Endothelial cell of umbilical vein (primary cell): Measurements from ENCODE around the gene PKN1. TPM values are rescaled to one million over a fixed set of nuclear protein-coding genes. Genes with fewer than 3 reads are reported as not detected.

Source experiments
- BruUV-seq: library from RNA; stranded (reverse); fragments of 400-500 nt; replicated peaks from 2 replicates; lab custom pipeline; 2021; lab: Mats Ljungman, UMichigan
- CTCF ChIA-PET: fragments of 300-600, 350-600 bp; sonication (Branson Sonifier 250); formaldehyde crosslinking; loops from one replicate; lab custom pipeline; 2021; ENCODE audit warnings: antibody characterized with exemption, inconsistent platforms; lab: Charles Lee
- POLR2A ChIA-PET: fragments of 300-600, 350-600 bp; sonication (Branson Sonifier 250); formaldehyde crosslinking; loops from one replicate; lab custom pipeline; 2021; ENCODE audit warnings: antibody characterized with exemption, inconsistent platforms; lab: Charles Lee
- DNase-seq: peaks from one replicate; pipeline ENCODE4 v3.0.0-alpha.2; 2011; ENCODE audit warnings: low read depth, low spot score
- FAIRE-seq: peaks from 2 replicates; lab custom pipeline; 2011; peaks lifted over from hg19 to GRCh38; lab: Jason Lieb, UNC
- H2AFZ ChIP-seq: 2 replicates; pipeline ENCODE4 v1.6.0; 2012; ENCODE audit warnings: low read depth, low read length, control low read depth, inconsistent platforms
- H3K27ac ChIP-seq: 2 replicates; pipeline ENCODE4 v1.5.1; 2011; ENCODE audit warnings: low read depth, mild to moderate bottlenecking, control low read depth, low read length, moderate library complexity; ENCODE audit not compliant: insufficient read depth
- H3K27me3 ChIP-seq, 2 experiments: 2 replicates each; pipeline versions ENCODE4 v1.6.0 to v1.6.1; 2011; ENCODE audit warnings: low read length in 2 of 2, mixed read lengths in 1 of 2; ENCODE audit not compliant: control insufficient read depth in 2 of 2, insufficient read depth in 2 of 2
- H3K36me3 ChIP-seq, 2 experiments: 2 replicates in 1 of 2; 3 replicates in 1 of 2; pipeline ENCODE4 v1.5.1; 2011; ENCODE audit warnings: low read length in 2 of 2, mild to moderate bottlenecking in 1 of 2, moderate library complexity in 1 of 2; ENCODE audit not compliant: control insufficient read depth in 2 of 2, insufficient read depth in 2 of 2; ENCODE audit errors: extremely low read depth in 1 of 2
- H3K4me1 ChIP-seq: 3 replicates; pipeline ENCODE4 v1.5.1; 2011; ENCODE audit warnings: mild to moderate bottlenecking, low read length; ENCODE audit not compliant: control insufficient read depth, insufficient read depth; ENCODE audit errors: extremely low read depth
- H3K4me2 ChIP-seq: 2 replicates; pipeline ENCODE4 v1.6.1; 2011; ENCODE audit warnings: low read length, control low read depth, mixed read lengths; ENCODE audit not compliant: insufficient read depth
- H3K4me3 ChIP-seq, 3 experiments: fragments of 200-600 bp in 1 of 3; sonication (generic), shearing (Covaris generic) in 1 of 3; replicated peaks in 1 of 3; 2 replicates each; pipeline ENCODE4 v1.5.1; 2011 to 2016; ENCODE audit warnings: control low read depth in 3 of 3, low read length in 3 of 3, mild to moderate bottlenecking in 2 of 3, inconsistent platforms in 1 of 3, low read depth in 1 of 3, moderate library complexity in 1 of 3; ENCODE audit not compliant: insufficient read depth in 1 of 3
- H3K79me2 ChIP-seq: 2 replicates; pipeline ENCODE4 v1.6.0; 2012; ENCODE audit warnings: low read length, inconsistent platforms; ENCODE audit not compliant: control insufficient read depth, insufficient read depth
- H3K9ac ChIP-seq: replicated peaks from 2 replicates; pipeline ENCODE3; 2011; ENCODE audit warnings: low read length, control low read depth; ENCODE audit not compliant: insufficient read depth; ENCODE audit errors: extremely low read depth
- H3K9me1 ChIP-seq: replicated peaks from 3 replicates; pipeline ENCODE4 v1.6.0; 2011; ENCODE audit warnings: mild to moderate bottlenecking, low read length; ENCODE audit not compliant: control insufficient read depth, insufficient read depth; ENCODE audit errors: extremely low read depth
- H3K9me3 ChIP-seq: replicated peaks from 2 replicates; pipeline ENCODE4 v1.5.1; 2012; ENCODE audit warnings: low read length, inconsistent platforms; ENCODE audit not compliant: control insufficient read depth, insufficient read depth
- H4K20me1 ChIP-seq: replicated peaks from 2 replicates; pipeline ENCODE3; 2011; ENCODE audit warnings: mild to moderate bottlenecking, low read length; ENCODE audit not compliant: control insufficient read depth, insufficient read depth; ENCODE audit errors: extremely low read depth
- CTCF ChIP-seq, 2 donors: IDR thresholded peaks; 1 replicate in 1 of 2; 2 replicates in 1 of 2; pipeline ENCODE4 v1.5.1; 2011; ENCODE audit warnings: low read length in 2 of 2, mild to moderate bottlenecking in 2 of 2, moderate library complexity in 2 of 2, control low read depth in 1 of 2, inconsistent platforms in 1 of 2, low read depth in 1 of 2; ENCODE audit not compliant: insufficient read depth in 1 of 2; ENCODE audit errors: extremely low read depth in 1 of 2
- EZH2 ChIP-seq: IDR thresholded peaks from 2 replicates; pipeline ENCODE4 v1.6.1; 2012; ENCODE audit warnings: borderline replicate concordance, low read depth, mild to moderate bottlenecking, moderate library complexity, low read length, inconsistent platforms; ENCODE audit not compliant: severe bottlenecking
- FOS ChIP-seq: IDR thresholded peaks from 2 replicates; pipeline ENCODE4 v1.6.1; 2011; ENCODE audit warnings: mild to moderate bottlenecking, low read length, moderate library complexity, borderline replicate concordance; ENCODE audit not compliant: insufficient read depth
- GATA2 ChIP-seq: IDR thresholded peaks from 2 replicates; pipeline ENCODE4 v1.7.0; 2011; ENCODE audit warnings: low read depth, mild to moderate bottlenecking, moderate library complexity, mixed read lengths, low read length; ENCODE audit not compliant: insufficient read length, insufficient read depth
- JUN ChIP-seq: IDR thresholded peaks from 2 replicates; pipeline ENCODE4 v1.6.1; 2011; ENCODE audit warnings: borderline replicate concordance, low read depth; ENCODE audit not compliant: insufficient read length, insufficient read depth
- MYC ChIP-seq: IDR thresholded peaks from one replicate; pipeline ENCODE4 v1.6.1; 2011; ENCODE audit warnings: mild to moderate bottlenecking, low read depth, low read length
- POLR2A ChIP-seq: IDR thresholded peaks from 2 replicates; pipeline ENCODE4 v1.6.1; 2012; ENCODE audit warnings: low read depth, mild to moderate bottlenecking, control low read depth, low read length
- POLR2AphosphoS5 ChIP-seq: IDR thresholded peaks from 2 replicates; pipeline ENCODE4 v1.6.1; 2012; ENCODE audit warnings: low read depth, mild to moderate bottlenecking, control low read depth, low read length, moderate library complexity; ENCODE audit not compliant: insufficient read depth
- dilution Hi-C: fragments of 300-500 bp; cut with MboI; formaldehyde crosslinking; loops from one replicate; pipeline ENCODE4 v1.15.0; 2019; ENCODE audit warnings: low sequenced_read_pairs; ENCODE audit not compliant: extremely low pct_ligation_motif_present
- intact Hi-C: fragments of 100-400 bp; cut with micrococcal nuclease; formaldehyde crosslinking; loops from one replicate; pipeline ENCODE4 v1.10.0; 2022
- polyA plus RNA-seq, 4 experiments: library from polyadenylated mRNA; depleted of rRNA in 3 of 4; stranded (reverse) in 3 of 4; unstranded in 1 of 4; fragments of >200 nt; gene quantifications; 2 replicates each; pipeline versions ENCODE4 v1.2.1 to v1.2.3, GENCODE V29; 2011 to 2012; ENCODE audit warnings: missing spikeins in 1 of 4
- total RNA-seq: library from RNA; stranded (reverse); gene quantifications from 2 replicates; pipeline ENCODE4 v1.2.3, GENCODE V29; 2021
- TF ChIP-seq, protein P1 (sequence below): IDR thresholded peaks from 2 replicates; pipeline ENCODE4 v1.6.1; 2011; ENCODE audit not compliant: insufficient read depth, insufficient read length

The PKN1 gene
- total and polyA plus RNA-seq, 2 donors (not counting 3 experiments of a cell fraction or from before 2014, with no cell fraction given), result 148 to 302 TPM

- Histone ChIP-seq H3K9me1 (no peaks in the 10 kb centered on the region), H3K4me1 (no peaks in the 10 kb centered on the region), H3K9me3 (no peaks in the 10 kb centered on the region), H3K4me3 (no peak overlapping the region), H4K20me1 (no peaks in the 10 kb centered on the region), H3K9ac (no peak overlapping the region), H3K4me2 (no peak overlapping the region), H3K27me3 (no peaks in the 10 kb centered on the region), H3K36me3 (peaks cover 32 to 61% of the 10 kb centered on the region in 2 experiments), H2AFZ (no peak overlapping the region), H3K79me2 (peaks cover 23% of the 10 kb centered on the region), H3K27ac (no peak overlapping the region)
- dilution Hi-C loops, result no loop called here
- TF ChIP-seq FOS, result no peak
- TF ChIP-seq POLR2A, result no peak
- TF ChIP-seq CTCF (IDR thresholded peaks at IDR 0.05; ENCODE audit: extremely low read depth in 1 of 2, insufficient read depth in 1 of 2, low read depth in 1 of 2, low read length in 2 of 2), result no peak
- no peak for TF ChIP-seq MYC
- no peak for TF ChIP-seq JUN
- no peak for TF ChIP-seq EZH2
- TF ChIP-seq, protein P1, sequence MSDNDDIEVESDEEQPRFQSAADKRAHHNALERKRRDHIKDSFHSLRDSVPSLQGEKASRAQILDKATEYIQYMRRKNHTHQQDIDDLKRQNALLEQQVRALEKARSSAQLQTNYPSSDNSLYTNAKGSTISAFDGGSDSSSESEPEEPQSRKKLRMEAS, result no peak
- no peak for TF ChIP-seq GATA2
- TF ChIP-seq POLR2AphosphoS5, result no peak
- POLR2A ChIA-PET, result no interaction called here
- intact Hi-C loops, result loop anchor here (2.0 kb wide), 2 partner anchors 59 to 191 kb away; no protein-coding TSS in a partner anchor
- CTCF ChIA-PET, result interaction anchor here (0.7 to 2.7 kb wide), 2 partner anchors 46 to 59 kb away, joined by 3 to 28 read pairs; no protein-coding TSS in a partner anchor
- BruUV-seq, result no TSS peak
- DNase-seq (no peak), FAIRE-seq (no peak)
These were observed 25.3 kb upstream of the PKN1 start for GRCh38 chr19:14407605-14408484.
